Stimulated activated CD8-positive, alpha-beta memory T cell treated with anti-CD3 and anti-CD28 coated beads, Interleukin-4, amount 100 ng/mL, for 1 hour (primary cell): ENCODE data around the gene APC.
"Not testable (repeated sequence)": the region's sequence is repeated elsewhere in the genome, so short reads cannot be mapped to it uniquely, and the experiment has no call there.

Experiments
- DNase-seq, 2 donors: peaks; one replicate each; pipeline ENCODE4 v3.0.0-alpha.2; 2020; ENCODE audit warnings: low read depth in 2 of 2, low spot score in 1 of 2

The APC gene

GRCh38 chr5:112849912-112850311 lies 112.2 kb downstream of the APC start:
- DNase-seq = no peak

- DNase-seq = no peak
Measured at GRCh38 chr5:112854651-112855050, 117.0 kb downstream of the APC start.

GRCh38 chr5:112857866-112858265 lies 120.2 kb downstream of the APC start:
- DNase-seq = no peak

- not testable (repeated sequence) for DNase-seq
Measured at GRCh38 chr5:112860571-112860928, 122.9 kb downstream of the APC start.

- DNase-seq = peak; percentile 74 to 80
Measured at GRCh38 chr5:112860929-112861637, 123.4 kb downstream of the APC start, which contains the start of gene SRP19. Gene SRP19 (plus strand): TSS chr5:112861287. CDS start chr5:112861377, 90 bp downstream.

GRCh38 chr5:112861638-112861985 lies 123.9 kb downstream of the APC start:
- DNase-seq = no peak

- no peak for DNase-seq
Measured at GRCh38 chr5:112862085-112862484, 124.4 kb downstream of the APC start.

- no peak for DNase-seq
Measured at GRCh38 chr5:112863549-112863948, 125.9 kb downstream of the APC start.

- no peak for DNase-seq
Measured at GRCh38 chr5:112865128-112865527, 127.4 kb downstream of the APC start.

- DNase-seq = no peak
Measured at GRCh38 chr5:112866739-112867138, 129.1 kb downstream of the APC start.

GRCh38 chr5:112867411-112867810 lies 129.7 kb downstream of the APC start:
- DNase-seq = no peak

GRCh38 chr5:112869948-112870347 lies 132.3 kb downstream of the APC start:
- no peak for DNase-seq

- DNase-seq = no peak
Measured at GRCh38 chr5:112870966-112871365, 133.3 kb downstream of the APC start.

GRCh38 chr5:112876362-112876761 lies 138.7 kb downstream of the APC start:
- DNase-seq = no peak

- no peak for DNase-seq
Measured at GRCh38 chr5:112878101-112878500, 140.4 kb downstream of the APC start.

GRCh38 chr5:112878760-112879159 lies 141.1 kb downstream of the APC start:
- peak in 1 of 2 donors; percentile 30 for DNase-seq

- no peak for DNase-seq
Measured at GRCh38 chr5:112880219-112880964, 142.7 kb downstream of the APC start.

GRCh38 chr5:112883192-112883591 lies 145.5 kb downstream of the APC start:
- DNase-seq = no peak

GRCh38 chr5:112885001-112885400 lies 147.3 kb downstream of the APC start:
- no peak for DNase-seq

GRCh38 chr5:112886975-112887374 lies 149.3 kb downstream of the APC start:
- no peak for DNase-seq

- DNase-seq = not testable (repeated sequence)
Measured at GRCh38 chr5:112892066-112892465, 154.4 kb downstream of the APC start.

- DNase-seq = no peak
Measured at GRCh38 chr5:112892776-112893175, 155.1 kb downstream of the APC start.

GRCh38 chr5:112895682-112896081 lies 158.0 kb downstream of the APC start:
- no peak for DNase-seq
